GM18858 (cell line): ENCODE results near the gene CLIC1.
"Not testable (repeated sequence)": the region's sequence is repeated elsewhere in the genome, so short reads cannot be mapped to it uniquely, and the experiment has no call there.

ENCODE experiments used
- ATAC-seq: cut with Tn5 transposase; IDR thresholded peaks from one replicate; pipeline ENCODE4 v1.9.1; 2021; ENCODE audit not compliant: unreplicated experiment

Gene CLIC1

GRCh38 chr6:31723980-31724691, 12.2 kb downstream of the CLIC1 start:
- ATAC-seq: no peak

- ATAC-seq: no peak
These were observed 12.9 kb downstream of the CLIC1 start, which contains the start of gene MPIG6B for GRCh38 chr6:31723245-31723979. Gene MPIG6B, plus strand, starts transcription at chr6:31723373. Its CDS starts 11 bp downstream, at chr6:31723384.

GRCh38 chr6:31722173-31722572, 14.2 kb downstream of the CLIC1 start:
- ATAC-seq: no peak

- ATAC-seq: no peak
These were observed 14.8 kb downstream of the CLIC1 start, which contains the start of gene LY6G6C for GRCh38 chr6:31721351-31722020. Gene LY6G6C, minus strand, starts transcription at chr6:31721746. Its CDS starts 67 bp downstream, at chr6:31721679.

GRCh38 chr6:31720196-31720770, 16.0 kb downstream of the CLIC1 start:
- ATAC-seq: no peak

- ATAC-seq: no peak
These were observed 17.3 kb downstream of the CLIC1 start for GRCh38 chr6:31719001-31719400.

GRCh38 chr6:31718265-31718664, 18.1 kb downstream of the CLIC1 start:
- no peak for ATAC-seq

- ATAC-seq: no peak
These were observed 18.7 kb downstream of the CLIC1 start for GRCh38 chr6:31717499-31718222.

- no peak for ATAC-seq
These were observed 21.0 kb downstream of the CLIC1 start, which contains the start of gene LY6G6D for GRCh38 chr6:31715022-31715958. Gene LY6G6D, plus strand, starts transcription at chr6:31715348. Its CDS starts 8 bp downstream, at chr6:31715356.

- ATAC-seq: no peak
These were observed 22.2 kb downstream of the CLIC1 start for GRCh38 chr6:31713991-31714684.

- no peak for ATAC-seq
These were observed 22.9 kb downstream of the CLIC1 start for GRCh38 chr6:31713465-31713864.

GRCh38 chr6:31712296-31712695, 24.0 kb downstream of the CLIC1 start:
- ATAC-seq: no peak

- ATAC-seq: no peak
These were observed 25.1 kb downstream of the CLIC1 start for GRCh38 chr6:31711233-31711632.

GRCh38 chr6:31710523-31711219, 25.7 kb downstream of the CLIC1 start:
- no peak for ATAC-seq

GRCh38 chr6:31709157-31709556, 27.2 kb downstream of the CLIC1 start:
- not testable (repeated sequence) for ATAC-seq

GRCh38 chr6:31708224-31708623, 28.1 kb downstream of the CLIC1 start:
- ATAC-seq: no peak

- ATAC-seq: no peak
These were observed 28.6 kb downstream of the CLIC1 start for GRCh38 chr6:31707701-31708100.

GRCh38 chr6:31706599-31706998, 29.7 kb downstream of the CLIC1 start, which contains the start of gene LY6G6F:
Gene LY6G6F, plus strand, starts transcription at chr6:31706866. Its CDS starts 41 bp downstream, at chr6:31706907.
- ATAC-seq: no peak
